GM19043 (cell line): ENCODE results near the gene SCTR.
A peak's percentile ranks its signal among the peaks of the same experiment; 100 is the strongest.

Source experiments
- ATAC-seq: cut with Tn5 transposase; IDR thresholded peaks from one replicate; pipeline ENCODE4 v1.9.1; 2021; ENCODE audit warnings: low read depth; ENCODE audit not compliant: unreplicated experiment

The SCTR gene

GRCh38 chr2:119476301-119477112 lies 47.8 kb downstream of the SCTR start:
- no peak for ATAC-seq

GRCh38 chr2:119475857-119476244 lies 48.4 kb downstream of the SCTR start:
- no peak for ATAC-seq

- ATAC-seq: no peak
Measured at GRCh38 chr2:119475225-119475856, 48.9 kb downstream of the SCTR start.

- ATAC-seq: no peak
Measured at GRCh38 chr2:119474371-119475224, 49.7 kb downstream of the SCTR start.

GRCh38 chr2:119473621-119474370 lies 50.5 kb downstream of the SCTR start:
- no peak for ATAC-seq

- no peak for ATAC-seq
Measured at GRCh38 chr2:119472749-119473148, 51.5 kb downstream of the SCTR start.

- ATAC-seq: no peak
Measured at GRCh38 chr2:119469661-119470297, 54.5 kb downstream of the SCTR start.

GRCh38 chr2:119469131-119469530 lies 55.2 kb downstream of the SCTR start:
- no peak for ATAC-seq

- no peak for ATAC-seq
Measured at GRCh38 chr2:119468154-119468955, 55.9 kb downstream of the SCTR start.

GRCh38 chr2:119466373-119466772 lies 57.9 kb downstream of the SCTR start:
- no peak for ATAC-seq

GRCh38 chr2:119465687-119466086 lies 58.6 kb downstream of the SCTR start:
- ATAC-seq: no peak

GRCh38 chr2:119464981-119465380 lies 59.3 kb downstream of the SCTR start:
- no peak for ATAC-seq

GRCh38 chr2:119463990-119464389 lies 60.3 kb downstream of the SCTR start:
- no peak for ATAC-seq

GRCh38 chr2:119463136-119463535 lies 61.1 kb downstream of the SCTR start:
- no peak for ATAC-seq

- no peak for ATAC-seq
Measured at GRCh38 chr2:119462574-119462973, 61.7 kb downstream of the SCTR start.

GRCh38 chr2:119461811-119462210 lies 62.5 kb downstream of the SCTR start:
- no peak for ATAC-seq

GRCh38 chr2:119460076-119460475 lies 64.2 kb downstream of the SCTR start:
- ATAC-seq: no peak

GRCh38 chr2:119455066-119455718 lies 69.1 kb downstream of the SCTR start:
- peak; percentile 71 for ATAC-seq
